BLaER1 (cell line): ENCODE data around the gene SNORC.

Source experiments
- H3K27ac ChIP-seq: shearing (Covaris generic); formaldehyde crosslinking; 2 replicates; pipeline ENCODE4 v1.8.1; 2022
- H3K27me3 ChIP-seq: shearing (Covaris generic); formaldehyde crosslinking; 2 replicates; pipeline ENCODE4 v1.8.1; 2022
- H3K36me3 ChIP-seq: shearing (Covaris generic); formaldehyde crosslinking; 2 replicates; pipeline ENCODE4 v1.8.1; 2022
- H3K4me1 ChIP-seq: shearing (Covaris generic); formaldehyde crosslinking; 2 replicates; pipeline ENCODE4 v1.8.1; 2022
- H3K4me2 ChIP-seq: shearing (Covaris generic); formaldehyde crosslinking; 2 replicates; pipeline ENCODE4 v1.8.1; 2022
- H3K4me3 ChIP-seq: shearing (Covaris generic); formaldehyde crosslinking; 2 replicates; pipeline ENCODE4 v1.8.1; 2022
- H3K9ac ChIP-seq: shearing (Covaris generic); formaldehyde crosslinking; 2 replicates; pipeline ENCODE4 v1.8.1; 2022
- H3K9me3 ChIP-seq: shearing (Covaris generic); formaldehyde crosslinking; 2 replicates; pipeline ENCODE4 v1.8.1; 2022
- H4K20me1 ChIP-seq: shearing (Covaris generic); formaldehyde crosslinking; 2 replicates; pipeline ENCODE4 v1.8.1; 2022
- Cebpa-rat ChIP-seq: shearing (Covaris generic); IDR thresholded peaks from 2 replicates; pipeline ENCODE4 v1.8.1; 2022

The SNORC gene

DNA sequence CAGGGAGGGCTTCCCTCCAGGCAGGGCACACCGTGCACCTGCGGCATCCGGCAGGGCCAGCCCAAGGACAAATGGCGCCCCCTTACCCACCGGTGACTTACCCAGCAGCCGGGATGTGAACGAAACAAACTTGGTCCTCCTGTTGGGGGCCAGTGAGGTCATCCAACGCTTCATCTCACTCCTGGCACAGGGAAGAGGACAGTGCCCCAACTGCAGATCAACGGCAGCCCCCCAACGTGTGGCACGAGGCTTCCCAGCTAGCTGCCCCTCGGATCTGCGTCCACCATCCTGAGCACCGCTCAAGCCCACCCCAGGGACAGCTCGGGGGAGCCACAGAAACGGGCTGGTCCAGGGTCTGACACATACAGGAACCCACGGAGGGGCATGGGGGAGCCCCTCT is 12.0 kb downstream of the SNORC start:
- Histone ChIP-seq H3K4me1 (peaks cover 12% of the 10 kb centered on the region), H3K27ac (no peak overlapping the region), H3K4me3 (no peak overlapping the region), H3K4me2 (no peak overlapping the region), H3K27me3 (peaks cover 19% of the 10 kb centered on the region), H3K9ac (no peak overlapping the region), H4K20me1 (peaks cover 5% of the 10 kb centered on the region), H3K36me3 (no peaks in the 10 kb centered on the region), H3K9me3 (no peaks in the 10 kb centered on the region)
- no peak for TF ChIP-seq Cebpa-rat

DNA sequence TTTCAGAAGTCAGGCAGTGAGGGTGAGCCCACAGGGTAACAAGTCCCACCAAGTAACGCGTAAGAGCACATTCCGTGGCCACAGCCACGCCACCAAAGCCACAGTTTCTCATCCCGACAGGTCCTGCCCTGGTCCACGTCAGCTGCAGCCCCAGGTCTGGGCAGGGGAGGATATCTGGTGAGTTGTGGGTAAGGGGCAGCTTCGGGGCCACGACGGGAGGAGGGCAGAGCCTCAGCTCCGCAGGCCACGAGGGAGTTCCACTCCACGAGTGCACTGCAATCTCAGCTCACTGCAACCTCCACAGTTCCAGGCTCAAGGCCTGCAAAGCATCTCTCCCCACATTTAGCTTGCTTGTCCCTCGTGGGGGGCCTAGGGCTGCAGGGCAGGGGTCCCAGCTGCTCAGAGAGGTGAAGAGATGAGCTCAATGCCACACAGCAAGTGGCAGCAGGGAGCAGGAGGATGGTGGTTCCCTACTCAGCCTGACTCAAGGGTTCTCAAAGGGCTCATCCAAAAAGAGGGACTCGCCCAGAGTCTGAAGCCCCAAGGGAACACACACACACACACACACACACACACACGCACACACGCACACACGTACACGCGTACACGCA is 12.5 kb downstream of the SNORC start:
- H3K9ac ChIP-seq = no peak overlapping the region
- H3K27ac ChIP-seq = no peak overlapping the region
- H3K4me2 ChIP-seq = no peak overlapping the region
- no peak for TF ChIP-seq Cebpa-rat
- peaks cover 14% of the 10 kb centered on the region for H3K27me3 ChIP-seq
- no peaks in the 10 kb centered on the region; the same call in 1 of the 2 replicates for H4K20me1 ChIP-seq
- H3K4me3 ChIP-seq = no peak overlapping the region
- H3K36me3 ChIP-seq = no peaks in the 10 kb centered on the region
- H3K9me3 ChIP-seq = no peaks in the 10 kb centered on the region
- H3K4me1 ChIP-seq = peaks cover 9% of the 10 kb centered on the region

DNA sequence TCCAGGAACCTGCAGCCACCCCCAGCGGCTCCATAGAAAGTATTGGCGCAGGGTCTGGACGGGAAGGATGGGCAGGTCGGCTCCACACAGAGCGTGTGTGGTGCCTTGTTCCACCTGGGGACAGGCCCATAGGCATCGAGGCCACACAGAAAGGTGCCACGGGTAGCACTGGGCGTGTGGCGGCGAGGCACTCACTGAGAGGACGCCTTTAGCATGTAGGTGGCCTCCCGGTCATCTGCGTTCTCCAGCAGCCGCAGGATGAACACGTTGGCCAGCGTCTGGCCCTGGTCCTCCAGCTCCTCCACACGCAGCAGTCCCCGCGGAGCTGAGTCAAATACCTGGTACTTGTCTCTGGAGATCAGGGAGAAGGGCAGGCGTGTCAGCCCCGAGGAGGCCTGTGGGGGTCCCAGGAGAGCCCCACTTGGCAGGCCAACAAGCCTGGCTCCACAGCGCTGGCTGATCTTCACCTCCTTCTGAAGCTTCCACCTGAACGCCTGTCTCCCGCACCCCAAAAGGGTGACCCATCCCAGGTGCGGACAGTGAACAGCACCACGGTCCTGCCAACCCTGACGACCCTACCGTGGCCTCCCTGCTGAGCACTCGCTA is 13.2 kb downstream of the SNORC start:
- H3K9me3 ChIP-seq = no peaks in the 10 kb centered on the region
- no peak for TF ChIP-seq Cebpa-rat
- H3K4me3 ChIP-seq = no peak overlapping the region
- H3K4me1 ChIP-seq = peaks cover 9% of the 10 kb centered on the region
- no peaks in the 10 kb centered on the region for H4K20me1 ChIP-seq
- peaks cover 8% of the 10 kb centered on the region for H3K27me3 ChIP-seq
- no peaks in the 10 kb centered on the region for H3K36me3 ChIP-seq
- H3K27ac ChIP-seq = no peak overlapping the region
- no peak overlapping the region for H3K9ac ChIP-seq
- H3K4me2 ChIP-seq = no peak overlapping the region

DNA sequence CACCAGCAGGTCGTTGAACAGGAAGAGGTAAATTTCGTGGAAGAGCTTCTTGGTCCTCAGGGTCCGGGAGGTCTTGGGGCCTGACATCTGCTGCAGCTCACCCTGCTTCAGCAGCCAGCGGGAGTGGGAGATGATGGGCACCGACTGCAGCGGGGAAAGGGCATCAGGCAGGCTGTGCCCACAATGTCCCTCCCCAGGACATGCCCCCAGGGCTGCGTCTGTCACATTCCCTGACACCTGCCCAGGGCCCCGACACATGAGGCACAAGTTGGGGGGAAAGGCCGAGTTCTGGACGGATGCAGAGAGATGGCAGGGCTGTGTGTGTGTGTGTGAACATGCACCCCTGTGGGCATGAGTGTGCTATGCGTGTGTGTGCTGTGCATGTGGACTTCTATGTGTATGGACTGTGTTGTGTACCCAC is 13.9 kb downstream of the SNORC start:
- Histone ChIP-seq H3K36me3 (no peaks in the 10 kb centered on the region), H3K4me3 (no peak overlapping the region), H3K27ac (no peak overlapping the region), H3K9ac (no peak overlapping the region), H3K9me3 (no peaks in the 10 kb centered on the region), H3K27me3 (no peaks in the 10 kb centered on the region), H3K4me1 (peaks cover 9% of the 10 kb centered on the region), H3K4me2 (no peak overlapping the region), H4K20me1 (no peaks in the 10 kb centered on the region)
- no peak for TF ChIP-seq Cebpa-rat

DNA sequence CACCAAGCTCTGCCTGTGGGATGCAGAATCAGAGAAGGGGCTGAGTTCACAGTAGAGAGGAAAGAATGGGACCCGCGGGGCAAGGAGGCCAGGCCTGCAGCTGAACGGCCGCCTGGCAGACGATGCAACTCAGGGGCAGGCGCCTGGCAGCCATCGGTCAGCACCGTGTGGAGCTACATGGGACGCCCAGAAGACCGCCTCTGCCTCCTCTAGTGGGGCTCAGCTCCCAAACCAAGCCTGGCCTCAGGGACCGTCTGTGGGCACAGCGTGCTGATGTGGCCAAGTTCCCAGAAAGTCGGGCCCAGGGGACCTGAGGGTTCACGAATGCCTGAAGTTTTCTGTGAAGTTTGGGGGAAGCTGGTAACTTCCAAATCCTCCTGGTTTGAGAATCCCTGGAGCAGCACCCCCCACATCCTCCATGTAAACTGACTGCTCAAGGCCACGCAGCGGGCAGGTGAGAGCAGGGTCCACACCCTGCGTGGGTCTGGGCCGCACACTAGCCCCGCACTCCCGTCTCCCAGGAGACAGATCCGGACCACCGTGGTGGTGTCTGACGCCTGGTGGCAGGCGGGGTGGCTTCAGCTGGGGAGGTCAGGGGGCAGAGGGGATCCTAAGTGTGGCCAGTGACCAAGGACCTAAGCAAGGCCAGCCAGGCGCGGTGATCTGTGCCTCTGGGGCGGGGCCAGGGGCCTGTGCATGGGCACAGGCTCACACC is 14.6 kb downstream of the SNORC start:
- no peak overlapping the region for H3K27ac ChIP-seq
- no peaks in the 10 kb centered on the region for H4K20me1 ChIP-seq
- no peak overlapping the region for H3K4me2 ChIP-seq
- H3K27me3 ChIP-seq = no peaks in the 10 kb centered on the region
- H3K9me3 ChIP-seq = no peaks in the 10 kb centered on the region
- no peak for TF ChIP-seq Cebpa-rat
- H3K9ac ChIP-seq = no peak overlapping the region
- H3K4me3 ChIP-seq = no peak overlapping the region
- no peaks in the 10 kb centered on the region for H3K36me3 ChIP-seq
- peaks cover 9% of the 10 kb centered on the region for H3K4me1 ChIP-seq

DNA sequence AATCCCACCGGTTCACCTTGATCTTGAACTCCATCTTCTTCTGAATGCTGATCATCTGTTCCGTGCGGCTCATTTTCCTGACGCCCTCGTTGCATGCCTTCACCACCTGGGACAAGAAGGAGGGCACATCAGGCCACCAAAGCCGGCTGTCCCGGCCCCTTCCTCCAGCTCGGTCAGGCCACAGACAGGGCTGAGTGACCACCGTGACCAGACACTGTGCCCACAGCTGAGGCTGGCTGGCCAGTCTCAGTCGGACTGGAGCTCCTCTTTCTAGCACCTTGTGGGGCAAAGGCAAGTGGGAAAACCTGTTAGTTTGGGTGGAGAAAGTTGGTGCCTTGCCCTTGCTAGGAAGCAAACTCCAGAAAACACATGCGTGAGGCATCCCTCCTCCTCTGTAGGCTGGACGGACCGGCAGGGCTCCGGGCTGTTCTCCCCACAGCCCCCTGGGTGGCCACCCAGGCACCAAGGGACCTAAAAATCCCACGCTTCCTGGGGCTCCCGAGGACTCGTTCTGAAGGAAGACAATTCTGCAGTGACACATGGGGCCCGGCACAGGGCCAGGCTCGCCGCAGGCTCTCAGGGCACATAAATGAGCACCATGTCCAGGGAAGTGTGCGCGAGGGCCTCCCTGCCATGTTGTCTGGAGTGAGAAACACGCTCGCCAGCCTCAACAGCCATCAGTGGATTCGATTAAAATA is 15.3 kb downstream of the SNORC start:
- H3K27ac ChIP-seq = no peak overlapping the region
- no peaks in the 10 kb centered on the region for H3K9me3 ChIP-seq
- no peaks in the 10 kb centered on the region for H3K36me3 ChIP-seq

DNA sequence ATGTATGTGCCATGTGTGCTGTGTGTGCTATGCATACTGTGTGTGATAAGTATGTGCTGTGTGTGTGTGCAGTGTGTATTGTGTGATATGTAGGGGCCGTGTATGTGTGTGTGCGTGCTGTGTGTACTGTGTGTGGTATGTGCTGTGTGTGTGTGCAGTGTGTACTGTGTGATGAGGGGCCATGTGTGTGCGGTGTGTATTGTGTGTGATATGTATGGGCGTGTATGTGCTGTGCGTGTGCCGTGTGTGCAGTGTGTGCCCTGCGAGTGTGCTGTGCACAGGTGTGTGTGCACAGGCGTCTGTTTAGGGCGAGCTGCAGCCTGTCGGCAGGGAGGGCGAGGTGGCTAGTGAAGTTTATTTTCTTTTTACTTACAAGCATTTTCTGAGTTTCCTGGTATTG is 16.1 kb downstream of the SNORC start:
- Histone ChIP-seq H3K27ac (no peak overlapping the region), H3K27me3 (no peaks in the 10 kb centered on the region), H4K20me1 (no peaks in the 10 kb centered on the region), H3K4me1 (peaks cover 8% of the 10 kb centered on the region), H3K4me3 (no peak overlapping the region), H3K9me3 (no peaks in the 10 kb centered on the region), H3K36me3 (no peaks in the 10 kb centered on the region), H3K4me2 (no peak overlapping the region), H3K9ac (no peak overlapping the region)
- TF ChIP-seq Cebpa-rat = no peak

More for the DNA sequence above, 15.3 kb downstream of the SNORC start:
- no peak for TF ChIP-seq Cebpa-rat
- no peak overlapping the region for H3K4me3 ChIP-seq
- no peaks in the 10 kb centered on the region for H4K20me1 ChIP-seq
- peaks cover 8% of the 10 kb centered on the region for H3K4me1 ChIP-seq
- no peaks in the 10 kb centered on the region for H3K27me3 ChIP-seq
- no peak overlapping the region for H3K4me2 ChIP-seq
- no peak overlapping the region for H3K9ac ChIP-seq

DNA sequence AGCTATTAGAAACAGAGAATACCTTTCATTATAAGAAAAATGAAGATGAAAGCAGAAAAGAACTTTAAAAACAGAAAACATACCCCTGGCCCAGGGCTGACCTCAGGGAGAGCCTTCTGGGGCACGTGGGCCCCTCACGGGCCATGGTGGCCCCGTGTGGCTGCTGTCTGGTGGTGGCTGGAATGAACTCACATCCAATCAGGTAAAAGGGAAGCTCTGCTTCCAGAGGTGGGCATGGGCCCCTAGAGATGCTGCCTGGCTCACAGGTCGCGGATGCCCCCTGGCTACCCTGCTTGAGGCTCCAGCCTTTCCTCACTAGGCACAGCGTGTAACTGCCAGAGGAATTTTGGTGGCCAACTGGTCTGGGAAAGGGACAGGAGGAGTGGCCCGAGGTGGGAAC is 16.6 kb downstream of the SNORC start:
- no peak overlapping the region for H3K27ac ChIP-seq

DNA sequence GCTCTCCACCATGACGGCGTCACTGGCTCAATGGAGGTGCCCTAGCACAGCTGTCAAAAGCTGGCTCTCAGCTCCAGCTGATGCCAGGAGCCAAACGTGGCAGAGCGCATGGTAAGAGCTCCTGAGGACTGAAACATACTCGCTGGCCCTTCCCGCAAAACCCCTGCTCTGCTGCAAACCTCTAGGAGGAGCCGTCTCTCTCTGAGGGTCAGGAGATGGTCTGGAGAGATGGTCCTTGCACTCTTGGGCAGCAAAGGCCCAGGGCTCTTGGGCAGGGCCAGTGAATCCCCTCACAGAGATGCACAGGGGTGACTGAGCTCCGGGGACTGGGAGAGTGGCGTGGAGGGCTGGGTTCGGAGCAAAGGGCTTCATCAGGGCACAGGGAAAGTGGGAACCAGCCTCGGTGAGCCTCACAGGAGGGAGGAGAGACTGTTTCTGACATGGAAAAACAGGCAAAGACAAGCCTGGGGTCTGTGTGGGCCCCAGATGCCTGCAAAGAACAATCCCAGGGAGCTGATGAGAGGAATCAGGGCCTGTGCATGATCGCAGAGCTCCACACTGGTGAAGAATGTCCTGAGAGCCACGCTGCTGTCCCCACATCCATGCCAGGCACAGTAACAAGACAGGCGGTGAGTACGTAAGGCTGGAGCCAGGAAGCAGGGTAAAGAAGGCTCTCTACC is 17.2 kb downstream of the SNORC start:
- Histone ChIP-seq H3K4me1 (peaks cover 13% of the 10 kb centered on the region), H3K9ac (no peak overlapping the region), H4K20me1 (no peaks in the 10 kb centered on the region), H3K4me2 (no peak overlapping the region), H3K27me3 (no peaks in the 10 kb centered on the region), H3K4me3 (no peak overlapping the region), H3K27ac (no peak overlapping the region), H3K36me3 (no peaks in the 10 kb centered on the region), H3K9me3 (no peaks in the 10 kb centered on the region)
- TF ChIP-seq Cebpa-rat = no peak

More for the DNA sequence above, 16.6 kb downstream of the SNORC start:
- Histone ChIP-seq H3K4me1 (peaks cover 13% of the 10 kb centered on the region), H3K9me3 (no peaks in the 10 kb centered on the region), H3K4me2 (no peak overlapping the region), H3K36me3 (no peaks in the 10 kb centered on the region), H3K4me3 (no peak overlapping the region), H3K27me3 (no peaks in the 10 kb centered on the region), H4K20me1 (no peaks in the 10 kb centered on the region), H3K9ac (no peak overlapping the region)
- TF ChIP-seq Cebpa-rat = no peak
